ENCODE data around the gene KIR2DL4. TPM values are rescaled to one million over a fixed set of nuclear protein-coding genes. Genes with fewer than 3 reads are reported as not detected.
"Not testable (repeated sequence)": the region's sequence is repeated elsewhere in the genome, so short reads cannot be mapped to it uniquely, and the experiment has no call there.

Gene KIR2DL4
- total RNA-seq, 2 experiments from 2014 or later = not detected

DNA sequence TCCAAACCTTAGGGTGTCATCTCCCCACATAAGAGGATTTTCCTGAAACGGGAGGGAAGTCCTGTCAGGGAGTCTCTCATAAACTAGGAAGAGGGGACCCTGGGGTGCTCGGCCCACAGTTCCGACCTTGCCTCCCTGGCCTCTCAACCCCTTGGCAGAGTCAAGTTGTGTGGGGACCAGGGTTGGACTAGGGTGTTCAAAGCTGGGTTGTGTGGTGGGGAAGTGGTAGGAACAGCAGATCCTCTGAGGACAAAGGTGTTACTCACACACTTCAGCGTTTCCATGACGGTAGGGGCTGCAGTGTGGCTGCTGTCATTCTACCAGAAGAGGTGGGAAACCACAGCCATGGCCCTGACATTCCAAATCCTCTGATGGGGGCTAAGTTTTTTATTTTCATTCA lies 31.7 kb downstream of the KIR2DL4 start:
- intact Hi-C loops (cut with micrococcal nuclease; ENCODE audit: unreplicated experiment); DNase-seq (ENCODE audit: low spot score); H4K20me1 ChIP-seq (ENCODE audit: insufficient read depth, low read length); H3K4me1 ChIP-seq (ENCODE audit: insufficient read depth, low read length, poor library complexity, severe bottlenecking); CTCF ChIA-PET (ENCODE audit: unreplicated experiment); POLR2A ChIA-PET; H3K4me3 ChIP-seq (ENCODE audit: low read depth, low read length, poor library complexity, severe bottlenecking); H2AFZ ChIP-seq (ENCODE audit: low read length); H3K9me3 ChIP-seq (ENCODE audit: low read length); H3K9me2 ChIP-seq (ENCODE audit: insufficient read depth, low read length); H3K36me3 ChIP-seq (ENCODE audit: insufficient read depth, low read length); H3K27ac ChIP-seq (ENCODE audit: low read depth, low read length, poor library complexity, severe bottlenecking); BruUV-seq (replicated peaks); H3K79me2 ChIP-seq (ENCODE audit: insufficient read depth, low read depth, low read length); H3K4me2 ChIP-seq (ENCODE audit: low read length): not testable (repeated sequence)

DNA sequence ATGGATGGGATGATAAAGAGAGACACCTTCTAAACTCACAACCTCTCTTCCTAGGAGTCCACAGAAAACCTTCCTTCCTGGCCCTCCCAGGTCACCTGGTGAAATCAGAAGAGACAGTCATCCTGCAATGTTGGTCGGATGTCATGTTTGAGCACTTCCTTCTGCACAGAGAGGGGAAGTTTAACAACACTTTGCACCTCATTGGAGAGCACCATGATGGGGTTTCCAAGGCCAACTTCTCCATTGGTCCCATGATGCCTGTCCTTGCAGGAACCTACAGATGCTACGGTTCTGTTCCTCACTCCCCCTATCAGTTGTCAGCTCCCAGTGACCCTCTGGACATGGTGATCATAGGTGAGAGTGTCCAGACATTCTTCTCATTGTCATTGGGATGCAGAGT lies 34.1 kb downstream of the KIR2DL4 start:
- DNase-seq (ENCODE audit: low spot score); POLR2A ChIA-PET: not testable (repeated sequence)

DNA sequence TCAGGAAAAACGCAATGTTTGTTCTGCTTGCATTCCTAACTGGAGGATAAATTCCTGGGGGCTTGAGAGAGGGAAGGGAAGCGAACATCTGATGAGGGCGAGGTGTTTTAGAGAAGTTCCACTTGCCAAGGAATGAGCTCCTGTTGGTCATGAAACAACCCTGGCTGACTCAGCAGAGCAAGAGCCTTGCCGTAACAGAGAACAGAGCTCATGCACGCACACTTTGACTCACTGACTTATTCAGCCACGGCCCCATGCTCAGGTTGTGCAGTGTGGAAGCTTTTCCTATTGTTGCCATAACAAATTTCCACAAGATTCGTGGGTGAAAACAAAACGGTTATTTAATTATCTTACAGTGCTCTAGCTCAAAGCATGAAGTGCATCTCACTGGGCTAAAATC lies 39.8 kb downstream of the KIR2DL4 start:
- H3K79me2 ChIP-seq (ENCODE audit: insufficient read depth, low read depth, low read length); H3K9me2 ChIP-seq (ENCODE audit: insufficient read depth, low read length); H2AFZ ChIP-seq (ENCODE audit: low read length); H3K4me3 ChIP-seq (ENCODE audit: low read depth, low read length, poor library complexity, severe bottlenecking); H3K4me1 ChIP-seq (ENCODE audit: insufficient read depth, low read length, poor library complexity, severe bottlenecking); H3K4me2 ChIP-seq (ENCODE audit: low read length); H3K9me3 ChIP-seq (ENCODE audit: low read length); H3K36me3 ChIP-seq (ENCODE audit: insufficient read depth, low read length); intact Hi-C loops (cut with micrococcal nuclease; ENCODE audit: unreplicated experiment); H3K27ac ChIP-seq (ENCODE audit: low read depth, low read length, poor library complexity, severe bottlenecking); DNase-seq (ENCODE audit: low spot score); BruUV-seq (replicated peaks); CTCF ChIA-PET (ENCODE audit: unreplicated experiment); H4K20me1 ChIP-seq (ENCODE audit: insufficient read depth, low read length); POLR2A ChIA-PET: not testable (repeated sequence)

More for the DNA sequence above, 34.1 kb downstream of the KIR2DL4 start:
- H3K4me1 ChIP-seq (ENCODE audit: insufficient read depth, low read length, poor library complexity, severe bottlenecking); H3K79me2 ChIP-seq (ENCODE audit: insufficient read depth, low read depth, low read length); CTCF ChIA-PET (ENCODE audit: unreplicated experiment); H4K20me1 ChIP-seq (ENCODE audit: insufficient read depth, low read length); H3K27ac ChIP-seq (ENCODE audit: low read depth, low read length, poor library complexity, severe bottlenecking); intact Hi-C loops (cut with micrococcal nuclease; ENCODE audit: unreplicated experiment); H3K4me2 ChIP-seq (ENCODE audit: low read length); BruUV-seq (replicated peaks); H3K9me2 ChIP-seq (ENCODE audit: insufficient read depth, low read length); H3K4me3 ChIP-seq (ENCODE audit: low read depth, low read length, poor library complexity, severe bottlenecking); H2AFZ ChIP-seq (ENCODE audit: low read length); H3K9me3 ChIP-seq (ENCODE audit: low read length); H3K36me3 ChIP-seq (ENCODE audit: insufficient read depth, low read length): not testable (repeated sequence)

DNA sequence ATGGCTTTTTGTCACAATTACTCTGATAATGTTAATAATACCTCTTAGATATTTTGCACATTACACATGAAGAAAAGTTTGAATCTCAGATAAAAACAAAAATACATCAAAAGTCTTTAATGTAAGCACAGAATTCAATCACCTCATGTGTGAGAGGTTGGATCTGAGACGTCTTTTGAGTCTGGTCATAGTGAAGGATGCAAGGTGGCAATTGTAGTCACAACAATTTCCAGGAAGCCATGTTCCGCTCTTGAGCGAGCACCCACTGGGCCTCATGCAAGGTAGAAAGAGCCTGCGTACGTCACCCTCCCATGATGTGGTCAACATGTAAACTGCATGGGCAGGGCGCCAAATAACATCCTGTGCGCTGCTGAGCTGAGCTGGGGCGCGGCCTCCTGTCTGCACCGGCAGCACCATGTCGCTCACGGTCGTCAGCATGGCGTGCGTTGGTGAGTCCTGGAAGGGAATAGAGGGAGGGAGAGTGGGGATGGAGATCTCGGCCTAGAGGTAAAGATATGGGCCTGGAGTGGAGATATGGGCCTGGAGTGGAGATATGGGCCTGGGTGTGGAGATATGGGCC lies 46.7 kb downstream of the KIR2DL4 start, which contains the start of gene KIR3DL2:
Gene KIR3DL2 (plus strand): TSS at position 383 of the 580 bp plus-strand sequence. CDS start 33 bp downstream, at position 416.
- H3K36me3 ChIP-seq (ENCODE audit: insufficient read depth, low read length); CTCF ChIA-PET (ENCODE audit: unreplicated experiment); H3K9me3 ChIP-seq (ENCODE audit: low read length); BruUV-seq (replicated peaks); H3K4me3 ChIP-seq (ENCODE audit: low read depth, low read length, poor library complexity, severe bottlenecking); H3K27ac ChIP-seq (ENCODE audit: low read depth, low read length, poor library complexity, severe bottlenecking); H3K4me2 ChIP-seq (ENCODE audit: low read length); H3K4me1 ChIP-seq (ENCODE audit: insufficient read depth, low read length, poor library complexity, severe bottlenecking); DNase-seq (ENCODE audit: low spot score); H4K20me1 ChIP-seq (ENCODE audit: insufficient read depth, low read length); H3K9me2 ChIP-seq (ENCODE audit: insufficient read depth, low read length); H3K79me2 ChIP-seq (ENCODE audit: insufficient read depth, low read depth, low read length); POLR2A ChIA-PET; H2AFZ ChIP-seq (ENCODE audit: low read length); intact Hi-C loops (cut with micrococcal nuclease; ENCODE audit: unreplicated experiment): not testable (repeated sequence)

All from OCI-LY7 (cell line).